HUES48 (cell line): ENCODE data around the gene LAMC1.

ENCODE experiments used
- H3K27ac ChIP-seq: one replicate; pipeline ENCODE4 v1.7.0; 2013; ENCODE audit warnings: low read depth, low read length, inconsistent platforms
- H3K27me3 ChIP-seq: 2 replicates; pipeline ENCODE4 v1.6.1; 2013; ENCODE audit warnings: mild to moderate bottlenecking, low read length; ENCODE audit not compliant: control insufficient read depth, insufficient read depth
- H3K36me3 ChIP-seq: 2 replicates; pipeline ENCODE4 v1.6.1; 2013; ENCODE audit warnings: low read length; ENCODE audit not compliant: control insufficient read depth, insufficient read depth
- H3K4me1 ChIP-seq: 2 replicates; pipeline ENCODE4 v1.6.1; 2013; ENCODE audit warnings: mild to moderate bottlenecking, low read length; ENCODE audit not compliant: control insufficient read depth, insufficient read depth
- H3K4me3 ChIP-seq: 2 replicates; pipeline ENCODE4 v1.5.1; 2013; ENCODE audit warnings: mild to moderate bottlenecking, low read depth, low read length
- H3K9ac ChIP-seq: 2 replicates; pipeline ENCODE4 v1.6.1; 2013; ENCODE audit warnings: mild to moderate bottlenecking, low read depth, low read length, moderate library complexity
- H3K9me3 ChIP-seq: 2 replicates; pipeline ENCODE4 v1.6.1; 2013; ENCODE audit warnings: low read length; ENCODE audit not compliant: control insufficient read depth, insufficient read depth

Gene LAMC1

DNA sequence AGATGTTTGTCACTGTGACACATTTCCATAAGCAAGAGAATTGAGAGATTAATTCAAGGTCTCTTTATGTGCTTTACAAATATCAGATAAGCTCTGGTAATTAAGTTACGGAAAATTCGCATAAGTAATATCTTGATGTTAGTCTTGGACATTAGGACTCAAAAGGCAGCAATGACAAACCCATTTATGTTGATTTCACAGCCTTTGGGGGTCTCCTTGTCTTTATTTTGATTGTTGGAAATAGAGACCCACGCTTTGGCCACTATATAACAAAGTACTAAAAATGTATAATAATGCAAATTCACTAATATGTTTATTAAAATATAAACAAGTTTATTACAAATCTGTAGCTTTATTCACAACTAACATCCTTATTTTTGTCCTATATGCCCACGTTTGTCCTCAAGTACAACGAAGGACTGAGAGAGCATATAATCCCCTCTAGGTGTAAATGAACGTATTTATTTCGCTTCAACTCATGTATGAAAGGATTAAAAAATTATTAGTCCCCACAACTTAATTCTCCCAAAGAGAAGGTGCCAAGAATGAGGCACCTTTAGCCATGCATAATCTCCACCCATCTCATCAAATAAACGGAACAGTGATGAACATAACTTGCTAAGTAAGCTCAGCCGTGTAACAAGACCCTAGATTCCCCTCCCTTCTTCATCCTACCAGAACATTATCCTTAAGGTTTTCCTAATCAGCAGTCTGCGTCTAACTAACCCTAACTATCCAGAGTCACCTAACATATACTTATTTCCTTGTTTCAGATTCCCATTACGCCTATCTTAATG, 1.6 kb upstream of the LAMC1 start:
- peak overlapping the region; percentile 83 for H3K4me3 ChIP-seq
- peaks cover 43% of the 10 kb centered on the region for H3K4me1 ChIP-seq
- H3K27ac ChIP-seq, result peak overlapping the region; percentile 93
- H3K36me3 ChIP-seq, result no peaks in the 10 kb centered on the region
- peak overlapping the region; percentile 83 for H3K9ac ChIP-seq
- peaks cover 6% of the 10 kb centered on the region for H3K27me3 ChIP-seq
- H3K9me3 ChIP-seq, result no peaks in the 10 kb centered on the region

DNA sequence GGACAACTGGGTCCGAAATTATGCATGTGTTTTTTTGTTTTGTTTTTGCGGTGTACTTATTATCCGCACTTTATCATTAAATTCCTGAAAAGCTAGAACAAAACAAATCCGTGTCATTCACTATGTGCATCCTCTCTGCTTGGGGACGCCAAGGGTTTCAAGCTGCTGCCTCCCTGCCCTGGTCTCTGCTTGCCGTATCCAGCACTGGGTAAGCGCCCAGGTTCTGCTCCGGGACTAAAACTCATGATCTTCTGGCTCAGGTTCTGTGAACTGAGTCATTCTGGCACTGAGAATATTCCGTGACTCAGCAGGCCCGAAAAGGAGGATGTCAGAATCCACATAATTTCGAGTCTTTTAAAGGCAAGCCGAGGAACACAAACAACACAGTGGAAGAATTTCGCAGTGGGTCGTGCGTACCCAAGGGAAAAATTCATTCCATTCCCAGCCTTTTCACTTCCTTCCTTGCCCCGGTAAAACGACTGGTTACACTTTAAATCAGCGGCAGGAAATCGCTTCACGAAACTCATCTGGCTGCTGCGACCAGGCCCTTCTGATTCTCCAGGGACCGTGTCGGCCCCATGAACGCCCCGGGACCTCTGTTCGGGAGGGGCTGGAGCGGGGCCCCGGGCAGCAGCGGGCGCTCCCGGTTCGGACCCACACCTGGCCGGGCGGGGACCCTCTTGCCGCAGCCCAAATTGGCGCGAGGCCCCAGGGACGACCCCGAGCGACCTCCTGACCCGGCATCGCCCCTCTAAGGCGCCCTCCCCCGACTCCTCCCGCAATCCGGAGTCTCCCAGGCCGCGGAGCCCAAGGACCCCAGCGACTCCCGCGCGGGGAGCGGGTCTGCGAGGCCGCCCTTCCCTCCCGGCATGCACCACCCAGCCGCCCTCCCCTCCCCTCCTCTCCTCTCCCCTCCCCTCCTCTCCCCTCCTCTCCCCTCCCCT, 746 bp upstream of the LAMC1 start:
- peaks cover 51% of the 10 kb centered on the region for H3K4me1 ChIP-seq
- H3K27ac ChIP-seq, result peak overlapping the region; percentile 93
- peaks cover 6% of the 10 kb centered on the region for H3K27me3 ChIP-seq

DNA sequence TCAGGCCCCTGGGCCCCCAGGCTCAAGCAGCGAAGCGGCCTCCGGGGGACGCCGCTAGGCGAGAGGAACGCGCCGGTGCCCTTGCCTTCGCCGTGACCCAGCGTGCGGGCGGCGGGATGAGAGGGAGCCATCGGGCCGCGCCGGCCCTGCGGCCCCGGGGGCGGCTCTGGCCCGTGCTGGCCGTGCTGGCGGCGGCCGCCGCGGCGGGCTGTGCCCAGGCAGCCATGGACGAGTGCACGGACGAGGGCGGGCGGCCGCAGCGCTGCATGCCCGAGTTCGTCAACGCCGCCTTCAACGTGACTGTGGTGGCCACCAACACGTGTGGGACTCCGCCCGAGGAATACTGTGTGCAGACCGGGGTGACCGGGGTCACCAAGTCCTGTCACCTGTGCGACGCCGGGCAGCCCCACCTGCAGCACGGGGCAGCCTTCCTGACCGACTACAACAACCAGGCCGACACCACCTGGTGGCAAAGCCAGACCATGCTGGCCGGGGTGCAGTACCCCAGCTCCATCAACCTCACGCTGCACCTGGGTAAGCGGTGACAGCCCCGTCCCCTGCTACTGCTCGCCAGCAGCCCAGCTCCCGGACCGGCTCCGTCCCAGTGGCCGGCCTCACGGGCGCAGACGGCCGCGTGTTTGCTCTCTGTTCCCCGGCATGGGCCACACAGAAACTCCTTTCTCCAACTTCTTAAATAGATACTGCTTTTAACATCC, 539 bp downstream of the LAMC1 start:
- Histone ChIP-seq H3K4me1 (peaks cover 64% of the 10 kb centered on the region), H3K27ac (peak overlapping the region; percentile 88), H3K9ac (peak overlapping the region; percentile 44), H3K36me3 (no peaks in the 10 kb centered on the region; the same call in 1 of the 2 replicates), H3K9me3 (no peaks in the 10 kb centered on the region), H3K4me3 (peak overlapping the region; percentile 78), H3K27me3 (peaks cover 6% of the 10 kb centered on the region)

More for the DNA sequence above, 746 bp upstream of the LAMC1 start:
- H3K4me3 ChIP-seq, result peak overlapping the region; percentile 83
- H3K36me3 ChIP-seq, result no peaks in the 10 kb centered on the region
- peak overlapping the region; percentile 83 for H3K9ac ChIP-seq
- H3K9me3 ChIP-seq, result no peaks in the 10 kb centered on the region

DNA sequence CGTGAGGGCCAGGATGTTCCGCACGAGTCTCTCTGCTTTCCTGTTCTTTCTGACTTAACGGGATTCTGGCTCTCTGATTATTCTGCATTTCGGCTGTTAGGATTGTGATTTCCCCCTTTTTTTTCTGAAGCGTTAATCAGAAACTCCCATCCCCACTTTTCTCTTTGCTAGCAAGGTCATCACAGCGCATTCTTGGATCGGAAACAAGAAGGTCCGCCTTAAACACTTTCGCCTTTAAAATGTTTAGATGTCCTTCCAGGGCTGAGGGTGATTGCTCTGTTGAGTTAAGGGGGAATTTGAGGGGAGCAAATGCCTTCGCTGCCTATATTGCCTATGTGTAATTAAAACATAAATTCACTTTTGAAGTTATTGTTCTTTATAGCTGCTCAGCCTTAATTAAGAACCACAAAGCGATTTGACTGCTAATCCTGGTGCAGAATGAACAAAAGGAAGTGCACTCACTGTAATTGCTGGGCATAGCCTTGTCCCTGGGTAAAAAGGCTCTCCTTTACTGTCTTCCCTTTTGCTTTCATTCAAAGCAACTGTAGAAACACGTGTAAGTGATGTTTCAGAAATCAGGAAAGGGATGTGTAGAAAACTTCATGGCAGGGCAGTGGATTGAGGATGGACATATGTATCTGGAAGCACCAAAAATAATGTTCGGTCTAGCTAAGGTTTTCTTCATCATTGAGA, 1.2 kb downstream of the LAMC1 start:
- H3K27ac ChIP-seq, result no peak overlapping the region
- H3K9me3 ChIP-seq, result no peaks in the 10 kb centered on the region
- H3K27me3 ChIP-seq, result peaks cover 6% of the 10 kb centered on the region
- H3K9ac ChIP-seq, result peak overlapping the region; percentile 44; the same call in 1 of the 2 replicates
- peaks cover 66% of the 10 kb centered on the region for H3K4me1 ChIP-seq
- peak overlapping the region; percentile 78 for H3K4me3 ChIP-seq
- H3K36me3 ChIP-seq, result no peaks in the 10 kb centered on the region; the same call in 1 of the 2 replicates

DNA sequence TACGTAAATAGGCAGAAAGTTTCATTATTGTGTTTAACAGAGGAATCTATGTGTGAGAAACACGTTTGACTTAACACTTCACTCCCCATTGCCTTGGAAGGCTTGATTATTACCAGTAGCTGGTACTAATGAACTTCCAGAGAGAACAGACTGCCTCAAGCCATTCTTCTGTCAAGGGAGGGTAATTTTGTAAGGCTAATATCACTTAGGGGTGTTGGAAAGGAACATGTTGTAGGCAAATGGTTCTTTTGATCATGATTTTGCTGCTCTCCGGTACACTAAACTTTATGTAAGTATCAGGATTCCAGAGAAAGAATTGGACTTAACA, 1.8 kb downstream of the LAMC1 start:
- Histone ChIP-seq H3K9me3 (no peaks in the 10 kb centered on the region), H3K4me1 (peaks cover 66% of the 10 kb centered on the region), H3K9ac (no peak overlapping the region), H3K27me3 (peaks cover 6% of the 10 kb centered on the region), H3K4me3 (peak overlapping the region; percentile 78), H3K27ac (no peak overlapping the region), H3K36me3 (no peaks in the 10 kb centered on the region; the same call in 1 of the 2 replicates)

DNA sequence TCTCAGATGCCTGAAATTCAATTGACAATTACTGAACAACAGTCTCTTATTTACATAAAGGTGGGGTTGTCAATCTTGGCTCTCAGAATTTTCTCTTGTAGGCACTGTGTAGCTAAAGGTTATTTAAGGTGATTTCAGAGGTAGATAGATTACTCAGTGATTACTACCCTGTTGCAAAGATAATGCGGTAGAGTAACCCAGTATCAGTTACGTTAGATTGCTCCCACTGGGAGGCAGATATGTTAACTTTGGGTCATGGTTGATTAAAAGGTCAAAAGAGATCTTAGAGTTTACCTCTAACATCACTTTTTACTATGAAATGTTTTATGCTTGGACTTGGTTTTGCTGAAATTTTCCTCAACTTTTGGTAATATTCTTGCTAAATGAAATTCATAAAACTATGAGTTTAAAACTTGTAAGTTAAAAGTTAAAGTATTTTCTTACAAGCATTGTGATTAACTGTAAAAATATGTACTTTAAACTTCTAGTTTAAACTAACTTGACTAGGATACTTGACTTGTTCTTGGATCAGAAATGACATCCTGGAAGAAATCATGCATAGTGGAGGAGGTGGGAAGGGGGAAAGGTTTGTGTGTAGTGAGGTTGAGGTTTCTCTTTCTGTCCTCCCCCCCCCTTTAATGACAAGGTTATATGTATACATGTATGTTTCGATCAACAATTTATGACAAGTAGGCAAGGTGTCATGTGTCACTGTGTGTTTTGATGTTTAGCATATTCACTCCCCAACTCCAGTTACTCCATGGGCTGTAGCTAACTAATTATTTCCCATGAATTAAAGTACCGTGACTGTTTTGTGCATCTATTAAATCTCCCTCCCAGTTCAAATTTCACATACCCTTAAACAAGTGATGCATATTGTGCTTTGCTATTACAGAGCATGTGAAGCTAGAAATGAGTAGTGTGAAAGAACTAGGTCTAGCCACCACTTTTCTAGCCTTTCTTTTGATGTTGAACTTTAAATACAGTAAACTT, 2.9 kb downstream of the LAMC1 start:
- Histone ChIP-seq H3K9me3 (no peaks in the 10 kb centered on the region), H3K27ac (no peak overlapping the region), H3K4me1 (peaks cover 67% of the 10 kb centered on the region), H3K4me3 (peak overlapping the region; percentile 78), H3K9ac (no peak overlapping the region), H3K36me3 (no peaks in the 10 kb centered on the region; the same call in 1 of the 2 replicates), H3K27me3 (peaks cover 6% of the 10 kb centered on the region)

DNA sequence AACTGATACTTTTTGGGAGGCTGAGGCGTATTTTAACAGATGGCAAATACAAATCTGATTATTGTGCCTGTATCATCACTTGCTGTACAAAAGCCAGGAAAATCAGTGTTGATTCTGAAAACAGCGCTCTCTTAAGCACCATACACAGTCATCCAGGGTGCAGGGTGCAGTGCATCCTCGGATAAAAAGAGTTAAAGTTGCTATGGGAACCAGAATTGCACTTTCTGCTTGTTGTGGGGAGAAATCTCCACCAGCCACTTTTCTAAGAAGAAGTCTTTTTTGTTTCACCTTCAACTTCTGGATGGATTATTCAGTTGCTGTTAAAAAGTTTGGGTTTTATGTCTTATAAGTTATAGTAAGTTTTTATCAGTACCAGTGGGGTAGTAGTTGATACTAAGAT, 3.8 kb downstream of the LAMC1 start:
- no peak overlapping the region for H3K27ac ChIP-seq
- H3K27me3 ChIP-seq, result peaks cover 6% of the 10 kb centered on the region
- no peaks in the 10 kb centered on the region; the same call in 1 of the 2 replicates for H3K36me3 ChIP-seq
- no peak overlapping the region for H3K4me3 ChIP-seq
- H3K9me3 ChIP-seq, result no peaks in the 10 kb centered on the region
- peaks cover 59% of the 10 kb centered on the region for H3K4me1 ChIP-seq
- no peak overlapping the region for H3K9ac ChIP-seq

DNA sequence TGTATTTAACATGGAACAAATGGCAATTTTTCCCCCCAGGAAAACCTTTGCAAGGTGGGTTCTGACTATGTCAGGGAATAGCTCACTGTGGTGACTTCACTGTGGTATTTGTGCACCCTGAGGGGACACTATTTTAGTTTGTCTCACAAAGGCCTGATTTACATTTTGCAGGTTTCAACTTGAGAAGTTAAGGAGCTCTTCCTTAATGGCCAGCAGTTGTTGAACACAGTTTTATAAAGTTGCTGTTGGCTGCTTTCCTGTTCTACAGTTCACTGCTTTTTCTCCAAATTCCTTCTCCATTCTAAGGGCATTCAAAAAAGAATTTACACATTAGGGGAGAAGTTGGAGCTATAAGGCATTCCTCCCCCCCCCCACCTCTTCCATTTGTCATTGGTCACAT, 4.6 kb downstream of the LAMC1 start:
- Histone ChIP-seq H3K9ac (no peak overlapping the region), H3K27me3 (peaks cover 6% of the 10 kb centered on the region), H3K4me1 (peaks cover 61% of the 10 kb centered on the region), H3K9me3 (no peaks in the 10 kb centered on the region), H3K36me3 (no peaks in the 10 kb centered on the region; the same call in 1 of the 2 replicates), H3K4me3 (no peak overlapping the region), H3K27ac (peak overlapping the region; percentile 48)

DNA sequence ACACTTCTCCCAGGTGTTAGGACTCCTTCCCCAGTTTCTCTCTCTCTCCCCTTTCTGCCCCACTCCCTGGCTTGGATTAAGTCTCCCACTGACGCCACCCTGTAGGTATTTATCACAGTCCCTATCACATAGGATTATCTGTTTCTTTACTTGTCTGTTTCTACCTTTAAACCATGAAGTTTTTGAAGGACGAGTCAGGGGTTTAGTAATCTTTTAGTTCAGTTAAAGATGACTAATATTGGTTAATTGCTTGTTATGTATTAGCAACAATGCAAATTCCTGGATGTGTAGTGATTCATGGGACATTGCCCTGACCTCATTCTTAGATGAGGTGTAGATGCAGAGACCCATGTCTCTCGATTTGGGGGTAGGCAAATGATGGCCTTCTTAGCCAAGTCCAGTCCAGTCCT, 6.4 kb downstream of the LAMC1 start:
- peak overlapping the region; percentile 48 for H3K27ac ChIP-seq

More for the DNA sequence above, 6.4 kb downstream of the LAMC1 start:
- Histone ChIP-seq H3K27me3 (peaks cover 4% of the 10 kb centered on the region), H3K9me3 (no peaks in the 10 kb centered on the region), H3K36me3 (no peaks in the 10 kb centered on the region; the same call in 1 of the 2 replicates), H3K4me1 (peaks cover 59% of the 10 kb centered on the region), H3K4me3 (no peak overlapping the region), H3K9ac (no peak overlapping the region)
